Chondrocyte (in vitro differentiated cells): ENCODE measurements around the gene RANBP3. TPM values are rescaled to one million over a fixed set of nuclear protein-coding genes. Genes with fewer than 3 reads are reported as not detected.

Experiments used
- DNase-seq: peaks from one replicate; pipeline ENCODE4 v3.0.0; 2021; ENCODE audit warnings: mixed read lengths, low spot score
- H3K27ac Mint-ChIP-seq: one replicate; pipeline ENCODE4 v1.8.0; 2021; ENCODE audit warnings: mild to moderate bottlenecking, moderate library complexity, mixed read lengths; ENCODE audit not compliant: unreplicated experiment
- H3K27me3 Mint-ChIP-seq: 2 replicates; pipeline ENCODE4 v1.8.0; 2021; ENCODE audit warnings: low read depth, mixed read lengths
- H3K36me3 Mint-ChIP-seq: 2 replicates; pipeline ENCODE4 v1.8.0; 2021; ENCODE audit warnings: low read depth, mixed read lengths
- H3K4me1 Mint-ChIP-seq: 2 replicates; pipeline ENCODE4 v1.8.0; 2021; ENCODE audit warnings: low read depth, mild to moderate bottlenecking, mixed read lengths
- H3K4me3 Mint-ChIP-seq: one replicate; pipeline ENCODE4 v1.8.0; 2021; ENCODE audit warnings: mild to moderate bottlenecking, moderate library complexity, mixed read lengths; ENCODE audit not compliant: unreplicated experiment
- H3K9me3 Mint-ChIP-seq: 2 replicates; pipeline ENCODE4 v1.8.0; 2021; ENCODE audit warnings: low read depth, mixed read lengths
- CTCF ChIP-seq: fragments of 200-600 bp; sonication (generic); IDR thresholded peaks from 2 replicates; pipeline ENCODE4 v1.5.0; 2021; ENCODE audit warnings: antibody characterized with exemption, mild to moderate bottlenecking, moderate library complexity
- total RNA-seq: library from RNA; stranded (reverse); gene quantifications from 3 replicates; pipeline ENCODE4 v1.2.1, GENCODE V29; 2021

Gene RANBP3
- total RNA-seq, 1 donor from 2014 or later: 53.5 TPM

GRCh38 chr19:5960005-5961001 lies 17.6 kb downstream of the RANBP3 start:
- Mint-ChIP-seq H3K4me3 (no peak overlapping the region), H3K9me3 (no peaks in the 10 kb centered on the region), H3K36me3 (no peaks in the 10 kb centered on the region), H3K27me3 (no peaks in the 10 kb centered on the region), H3K4me1 (peaks cover 39% of the 10 kb centered on the region), H3K27ac (peak overlapping the region; percentile 73)
- no peak for TF ChIP-seq CTCF
- DNase-seq: no peak

DNA sequence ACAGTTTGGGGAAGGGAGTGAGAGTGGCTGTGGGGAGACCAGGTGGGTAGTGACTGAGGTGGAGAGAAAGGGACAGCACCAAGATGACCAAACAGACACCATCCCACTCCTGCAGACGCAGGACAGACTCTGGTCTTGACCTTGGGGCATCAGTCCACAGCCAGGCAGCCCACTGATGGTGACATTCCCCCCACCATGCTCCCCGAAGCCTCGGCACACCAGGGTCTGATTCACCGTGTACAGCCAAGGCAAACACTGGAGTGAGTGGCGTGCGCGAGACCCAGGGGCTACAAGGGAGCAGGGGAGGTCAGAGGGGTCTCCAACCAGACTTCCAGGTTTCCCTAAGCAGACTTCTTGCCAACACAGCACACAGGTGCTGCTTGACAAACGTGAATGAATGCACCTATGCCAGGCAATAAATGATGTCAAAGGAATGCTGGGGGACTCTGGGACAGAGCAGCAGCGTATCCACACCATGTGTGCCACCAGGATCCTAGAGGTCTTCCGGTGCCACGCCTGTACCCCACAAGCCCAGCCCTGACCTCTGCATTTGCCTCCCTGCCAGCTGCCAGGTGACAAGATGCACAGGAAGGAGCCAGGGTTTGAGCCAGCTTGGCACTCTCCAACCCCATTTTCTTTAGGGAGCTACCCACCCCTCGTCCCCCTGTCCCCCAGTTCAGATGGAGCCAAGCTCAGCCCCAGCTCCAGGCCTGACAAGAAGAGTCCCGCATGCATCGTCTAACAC lies 18.5 kb downstream of the RANBP3 start:
- no peaks in the 10 kb centered on the region for H3K27me3 Mint-ChIP-seq
- TF ChIP-seq CTCF: no peak
- peaks cover 46% of the 10 kb centered on the region for H3K4me1 Mint-ChIP-seq
- DNase-seq: no peak
- H3K27ac Mint-ChIP-seq: no peak overlapping the region
- no peaks in the 10 kb centered on the region for H3K9me3 Mint-ChIP-seq
- H3K36me3 Mint-ChIP-seq: no peaks in the 10 kb centered on the region
- H3K4me3 Mint-ChIP-seq: no peak overlapping the region

GRCh38 chr19:5958851-5959122 lies 19.2 kb downstream of the RANBP3 start:
- Mint-ChIP-seq H3K36me3 (no peaks in the 10 kb centered on the region), H3K9me3 (no peaks in the 10 kb centered on the region), H3K4me3 (no peak overlapping the region), H3K27ac (no peak overlapping the region), H3K27me3 (no peaks in the 10 kb centered on the region), H3K4me1 (peaks cover 53% of the 10 kb centered on the region)
- TF ChIP-seq CTCF: no peak
- no peak for DNase-seq

DNA sequence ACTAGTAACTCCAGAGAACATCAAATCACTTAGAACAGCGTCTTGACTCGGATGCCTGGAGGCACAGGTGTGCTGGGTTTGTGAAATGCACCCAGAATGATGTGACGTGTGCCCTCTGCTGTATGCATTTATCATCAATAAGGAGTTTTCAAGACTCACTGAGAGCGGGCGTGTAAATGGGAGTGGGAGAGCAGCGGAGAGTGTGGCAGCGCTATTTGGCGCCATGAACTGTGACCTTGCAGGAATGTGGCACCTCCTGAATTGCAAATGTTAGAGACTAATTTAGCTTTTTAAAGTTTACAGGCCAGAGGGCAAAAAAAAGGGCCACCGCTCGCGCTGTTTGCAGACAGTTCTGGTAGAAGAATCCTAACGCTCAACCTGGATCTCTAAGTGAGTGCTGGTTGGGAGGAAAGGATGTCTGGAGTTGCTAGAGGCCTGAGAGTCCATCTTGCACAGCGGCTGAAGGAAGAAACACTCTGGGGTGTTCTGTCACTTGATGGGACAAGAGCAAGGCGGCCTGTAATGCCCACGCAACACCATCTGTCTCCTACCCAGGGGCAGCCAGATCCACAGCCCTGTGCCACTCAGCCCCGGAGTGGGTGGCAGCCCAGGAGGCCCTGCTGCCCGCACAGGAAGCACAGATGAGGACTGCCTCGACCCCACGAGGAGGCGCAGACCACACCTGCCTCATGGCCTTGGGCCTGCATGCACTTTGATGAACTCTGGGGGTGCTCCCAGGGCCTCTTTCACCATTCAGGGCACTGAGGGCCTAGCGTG lies 19.7 kb downstream of the RANBP3 start:
- no peak overlapping the region for H3K4me3 Mint-ChIP-seq
- H3K36me3 Mint-ChIP-seq: no peaks in the 10 kb centered on the region

More for the DNA sequence above, 19.7 kb downstream of the RANBP3 start:
- Mint-ChIP-seq H3K9me3 (no peaks in the 10 kb centered on the region), H3K27me3 (no peaks in the 10 kb centered on the region), H3K27ac (peak overlapping the region; percentile 60), H3K4me1 (peaks cover 58% of the 10 kb centered on the region)
- no peak for TF ChIP-seq CTCF
- DNase-seq: no peak
